ENCODE data around the gene ARL3. TPM values are rescaled to one million over a fixed set of nuclear protein-coding genes. Genes with fewer than 3 reads are reported as not detected.

ARL3 gene
- total RNA-seq, 1 experiment from 2014 or later = 13.3 TPM

GRCh38 chr10:102639537-102639936 is 74.7 kb downstream of the ARL3 start:
- no peak for ATAC-seq
- peaks cover 15% of the 10 kb centered on the region for H3K4me1 Mint-ChIP-seq
- no peak overlapping the region for H3K4me3 Mint-ChIP-seq
- TF ChIP-seq CREM (CRISPR knock-in tag; IDR thresholded peaks at IDR 0.05) (no peak), MLX (CRISPR knock-in tag; IDR thresholded peaks at IDR 0.05) (no peak), ESRRA (CRISPR knock-in tag; IDR thresholded peaks at IDR 0.05; ENCODE audit: borderline replicate concordance) (no peak), ATF1 (CRISPR knock-in tag; IDR thresholded peaks at IDR 0.05) (no peak), CTCF (IDR thresholded peaks at IDR 0.05) (no peak)
- TF ChIP-seq, protein P1, sequence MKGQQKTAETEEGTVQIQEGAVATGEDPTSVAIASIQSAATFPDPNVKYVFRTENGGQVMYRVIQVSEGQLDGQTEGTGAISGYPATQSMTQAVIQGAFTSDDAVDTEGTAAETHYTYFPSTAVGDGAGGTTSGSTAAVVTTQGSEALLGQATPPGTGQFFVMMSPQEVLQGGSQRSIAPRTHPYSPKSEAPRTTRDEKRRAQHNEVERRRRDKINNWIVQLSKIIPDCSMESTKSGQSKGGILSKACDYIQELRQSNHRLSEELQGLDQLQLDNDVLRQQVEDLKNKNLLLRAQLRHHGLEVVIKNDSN (CRISPR knock-in tag; IDR thresholded peaks at IDR 0.05) = no peak
- H3K27me3 Mint-ChIP-seq (ENCODE audit: low read depth) = peaks cover 4% of the 10 kb centered on the region; the same call in 1 of the 2 replicates
- POLR2A ChIA-PET = interaction anchor here (1.1 kb wide), 1 partner anchor 10 kb away, joined by 3 read pairs; no protein-coding TSS in a partner anchor
- H3K36me3 Mint-ChIP-seq = no peaks in the 10 kb centered on the region
- H3K27ac Mint-ChIP-seq = no peak overlapping the region
- peaks cover 3% of the 10 kb centered on the region; the same call in 1 of the 2 replicates for H3K9me3 Mint-ChIP-seq
- CTCF ChIA-PET = no interaction called here
- DNase-seq (ENCODE audit: low spot score) = no peak

DNA sequence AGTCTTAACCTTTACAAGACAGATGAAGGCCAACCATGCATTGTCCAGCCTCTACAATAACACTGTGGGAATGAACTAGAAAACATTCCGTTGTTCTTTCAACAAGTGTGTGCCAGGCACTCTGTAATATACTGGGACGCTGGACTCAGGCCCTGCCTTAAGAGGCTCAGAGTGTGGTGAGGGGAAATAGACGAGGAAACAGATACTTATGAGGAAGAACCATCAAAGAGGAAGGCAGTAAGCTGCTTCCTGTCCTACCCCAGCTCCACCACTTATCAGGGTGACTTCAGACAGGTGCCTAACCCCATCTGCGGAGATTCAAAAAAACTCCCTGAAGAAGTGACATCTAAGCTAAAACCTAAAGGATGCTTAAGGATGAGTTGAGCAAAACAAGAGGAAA is 78.8 kb downstream of the ARL3 start:
- Mint-ChIP-seq H3K4me1 (peaks cover 38% of the 10 kb centered on the region), H3K27ac (peak overlapping the region; percentile 31; the same call in 1 of the 2 replicates), H3K27me3 (ENCODE audit: low read depth) (peaks cover 4% of the 10 kb centered on the region; the same call in 1 of the 2 replicates), H3K9me3 (peaks cover 3% of the 10 kb centered on the region; the same call in 1 of the 2 replicates), H3K36me3 (no peaks in the 10 kb centered on the region), H3K4me3 (no peak overlapping the region)
- ATAC-seq (no peak), DNase-seq (ENCODE audit: low spot score) (no peak)
- POLR2A ChIA-PET = no interaction called here
- CTCF ChIA-PET = no interaction called here
- TF ChIP-seq FOXJ3 (CRISPR knock-in tag; IDR thresholded peaks at IDR 0.05; ENCODE audit: borderline replicate concordance) = no peak
- no peak for TF ChIP-seq ETV6 (CRISPR knock-in tag; IDR thresholded peaks at IDR 0.05)
- no peak for TF ChIP-seq HMGXB4 (CRISPR knock-in tag; IDR thresholded peaks at IDR 0.05)

DNA sequence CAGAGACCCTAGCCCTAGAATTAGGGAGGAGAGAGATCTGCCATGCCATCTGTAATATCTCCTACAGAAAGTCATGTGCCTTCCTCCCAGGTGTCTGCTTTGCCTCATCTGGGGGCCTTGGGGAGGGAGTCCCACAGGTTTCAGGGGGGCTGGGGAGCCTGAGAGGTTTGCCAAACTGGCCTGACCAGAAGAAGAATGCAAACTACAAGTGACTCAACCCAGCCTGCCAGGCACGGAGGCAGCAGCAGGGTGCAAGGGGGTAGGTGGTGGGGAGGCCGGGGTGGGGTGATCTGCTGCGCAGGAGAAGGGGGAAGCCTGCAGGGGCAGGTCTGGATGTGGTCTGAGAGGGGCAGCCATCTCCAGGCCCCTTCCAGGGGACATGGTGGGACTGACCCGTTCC is 79.5 kb downstream of the ARL3 start:
- Mint-ChIP-seq H3K4me3 (no peak overlapping the region), H3K4me1 (peaks cover 44% of the 10 kb centered on the region)
- ATAC-seq = no peak

More for the DNA sequence above, 79.5 kb downstream of the ARL3 start:
- H3K27ac Mint-ChIP-seq = no peak overlapping the region
- no peaks in the 10 kb centered on the region for H3K36me3 Mint-ChIP-seq
- H3K27me3 Mint-ChIP-seq (ENCODE audit: low read depth) = peaks cover 4% of the 10 kb centered on the region; the same call in 1 of the 2 replicates
- POLR2A ChIA-PET = no interaction called here
- CTCF ChIA-PET = no interaction called here
- DNase-seq (ENCODE audit: low spot score) = no peak
- no peak for TF ChIP-seq ATF1 (CRISPR knock-in tag; IDR thresholded peaks at IDR 0.05)
- TF ChIP-seq JAZF1 (CRISPR knock-in tag; IDR thresholded peaks at IDR 0.05) = no peak
- TF ChIP-seq ZNF532 (CRISPR knock-in tag; IDR thresholded peaks at IDR 0.05; ENCODE audit: borderline replicate concordance) = no peak
- no peak for TF ChIP-seq SMAD4 (CRISPR knock-in tag; IDR thresholded peaks at IDR 0.05)
- peaks cover 3% of the 10 kb centered on the region; the same call in 1 of the 2 replicates for H3K9me3 Mint-ChIP-seq

Data from WTC11 (cell line).